Mesenteric fat pad (tissue), 1 donor: ENCODE measurements around the gene PTPN13. TPM values are rescaled to one million over a fixed set of nuclear protein-coding genes. Genes with fewer than 3 reads are reported as not detected.

Source experiments
- DNase-seq: peaks from one replicate; pipeline ENCODE4 v3.0.0-alpha.2; 2020; ENCODE audit warnings: low spot score
- total RNA-seq: library from RNA; stranded (reverse); fragmentation: NEBNext Ultra II Directional; extraction: Animal tissue kit (Norgen Biotek cat#: 25700); gene quantifications from one replicate; pipeline ENCODE4 v1.2.1, GENCODE V29; 2021
- donor health status: DM: yes; HTN: yes; CAD: no.

The PTPN13 gene
- total RNA-seq, 1 donor from 2014 or later, result 13.2 TPM

GRCh38 chr4:86848732-86849619 is 254.9 kb downstream of the PTPN13 start, which contains the start of gene SLC10A6:
Gene SLC10A6 (minus strand): TSS chr4:86849384. CDS start chr4:86849115, 269 bp downstream.
- DNase-seq, result no peak

- DNase-seq, result no peak
Measured at GRCh38 chr4:86853209-86853608, 259.1 kb downstream of the PTPN13 start.

- no peak for DNase-seq
Measured at GRCh38 chr4:86855572-86855971, 261.5 kb downstream of the PTPN13 start.

- DNase-seq, result no peak
Measured at GRCh38 chr4:86856896-86857295, 262.8 kb downstream of the PTPN13 start.

- no peak for DNase-seq
Measured at GRCh38 chr4:86857341-86858052, 263.4 kb downstream of the PTPN13 start.

Other genes with a start within 250 kb of the PTPN13 start
- gene MAPK10, start 234.3 kb upstream of the PTPN13 start, total RNA-seq, result 38.9 TPM